ENCODE results near the gene NUP43.

DNA sequence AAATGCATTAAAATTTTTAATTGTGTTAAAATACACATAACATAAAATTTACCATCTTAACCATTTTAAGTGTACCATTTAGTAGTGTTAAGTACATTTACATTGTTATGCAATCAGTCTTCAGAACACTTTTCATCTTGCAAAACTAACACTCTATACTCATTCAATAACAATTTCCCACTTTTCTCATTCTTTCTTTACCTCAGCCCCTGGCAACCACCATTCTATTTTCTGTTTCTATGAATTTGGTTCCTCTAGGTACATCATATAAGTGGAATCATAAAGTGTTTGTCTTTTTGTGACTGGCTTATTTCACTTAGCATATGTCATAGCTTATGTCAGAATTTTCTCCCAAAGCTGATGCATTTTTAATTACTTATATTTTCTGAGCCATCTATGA, 35.4 kb upstream of the NUP43 start:
- no peak for TF ChIP-seq CTCF (IDR thresholded peaks at IDR 0.05; ENCODE audit: insufficient read depth, low read depth, low read length)
- TF ChIP-seq EZH2 (IDR thresholded peaks at IDR 0.05; ENCODE audit: insufficient read depth, low read length): no peak

Data from astrocyte (in vitro differentiated cells and primary cell).